Endothelial cell of umbilical vein (primary cell): ENCODE measurements around the gene USP35.

Experiments used
- CTCF ChIP-seq, 2 donors: IDR thresholded peaks; 1 replicate in 1 of 2; 2 replicates in 1 of 2; pipeline ENCODE4 v1.5.1; 2011; ENCODE audit warnings: low read length in 2 of 2, mild to moderate bottlenecking in 2 of 2, moderate library complexity in 2 of 2, control low read depth in 1 of 2, inconsistent platforms in 1 of 2, low read depth in 1 of 2; ENCODE audit not compliant: insufficient read depth in 1 of 2; ENCODE audit errors: extremely low read depth in 1 of 2
- MAX ChIP-seq: IDR thresholded peaks from 2 replicates; pipeline ENCODE4 v1.6.1; 2011; ENCODE audit not compliant: insufficient read depth, insufficient read length
- POLR2A ChIP-seq: IDR thresholded peaks from 2 replicates; pipeline ENCODE4 v1.6.1; 2012; ENCODE audit warnings: low read depth, mild to moderate bottlenecking, control low read depth, low read length

GRCh38 chr11:78140392-78141077, 48.2 kb upstream of the USP35 start:
- TF ChIP-seq CTCF (IDR thresholded peaks at IDR 0.05; ENCODE audit: extremely low read depth in 1 of 2, insufficient read depth in 1 of 2, low read depth in 1 of 2, low read length in 2 of 2) = no peak
- TF ChIP-seq POLR2A = no peak
- no peak for TF ChIP-seq MAX
